ENCODE data around the gene PCDHB3.

DNA sequence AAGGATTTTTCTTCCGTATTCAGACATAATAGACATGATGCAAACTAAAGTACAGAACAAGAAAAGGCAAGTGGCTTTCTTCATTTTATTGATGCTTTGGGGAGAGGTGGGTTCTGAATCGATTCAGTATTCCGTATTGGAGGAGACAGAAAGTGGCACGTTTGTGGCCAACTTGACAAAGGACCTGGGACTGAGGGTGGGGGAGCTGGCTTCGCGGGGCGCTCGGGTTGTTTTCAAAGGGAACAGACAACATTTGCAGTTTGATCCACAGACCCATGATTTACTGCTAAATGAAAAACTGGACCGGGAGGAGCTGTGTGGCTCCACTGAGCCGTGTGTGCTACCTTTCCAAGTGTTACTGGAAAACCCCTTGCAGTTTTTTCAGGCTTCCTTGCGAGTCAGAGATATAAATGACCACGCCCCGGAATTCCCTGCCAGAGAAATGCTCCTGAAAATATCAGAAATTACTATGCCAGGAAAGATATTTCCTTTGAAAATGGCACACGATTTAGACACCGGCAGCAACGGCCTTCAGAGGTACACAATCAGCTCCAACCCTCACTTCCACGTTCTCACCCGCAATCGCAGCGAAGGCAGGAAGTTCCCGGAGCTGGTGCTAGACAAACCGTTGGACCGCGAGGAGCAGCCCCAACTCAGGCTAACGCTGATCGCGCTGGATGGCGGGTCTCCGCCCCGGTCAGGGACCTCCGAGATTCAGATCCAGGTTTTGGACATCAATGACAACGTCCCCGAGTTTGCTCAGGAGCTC lies 50.1 kb downstream of the PCDHB3 start:
- TF ChIP-seq CTCF (conservative IDR thresholded peaks at IDR 0.05; ENCODE audit: low read depth, low read length) (no peak), BHLHE40 (IDR thresholded peaks at IDR 0.05; ENCODE audit: low read depth, low read length) (no peak), RAD21 (IDR thresholded peaks at IDR 0.05; ENCODE audit: low read length) (no peak), RFX5 (IDR thresholded peaks at IDR 0.05; ENCODE audit: low read depth, low read length) (no peak), POLR2A (IDR thresholded peaks at IDR 0.05; ENCODE audit: low read depth, low read length) (no peak), FOS (IDR thresholded peaks at IDR 0.05; ENCODE audit: low read depth, low read length) (no peak), NFE2L2 (IDR thresholded peaks at IDR 0.05; ENCODE audit: low read depth, low read length) (no peak), CHD1 (IDR thresholded peaks at IDR 0.05; ENCODE audit: low read depth, low read length) (no peak), USF2 (IDR thresholded peaks at IDR 0.05; ENCODE audit: low read depth, low read length) (no peak), SMC3 (IDR thresholded peaks at IDR 0.05; ENCODE audit: low read depth, low read length) (no peak), MAFK (IDR thresholded peaks at IDR 0.05; ENCODE audit: low read depth, low read length) (no peak)
